Measurements from ENCODE around the gene SLC22A17.

DNA sequence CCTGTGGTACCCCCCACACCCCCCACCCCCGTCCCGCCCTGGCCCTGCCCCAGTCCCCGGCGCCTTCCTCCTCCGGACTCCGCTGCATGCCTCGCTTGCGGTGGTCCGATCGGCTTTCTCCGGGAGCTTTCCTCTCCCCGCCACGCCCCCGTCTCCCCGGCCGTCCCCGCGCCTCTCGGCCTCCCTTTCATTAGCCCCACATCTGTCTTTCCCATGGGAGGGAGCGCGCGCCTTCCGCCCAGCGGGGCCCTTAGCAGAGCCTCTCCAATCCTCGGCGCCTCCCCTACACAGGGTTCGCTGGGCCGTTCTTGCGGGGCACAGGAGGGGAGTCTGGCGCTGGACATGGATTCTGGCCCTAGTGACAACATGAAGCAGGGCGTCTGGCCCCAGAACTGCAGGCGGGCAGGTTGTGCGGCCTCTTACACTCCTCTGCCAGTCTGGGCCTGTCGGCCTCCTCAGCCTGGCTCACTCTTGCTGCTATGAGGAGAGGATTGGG is 13.8 kb upstream of the SLC22A17 start:
- TF ChIP-seq, protein P1, sequence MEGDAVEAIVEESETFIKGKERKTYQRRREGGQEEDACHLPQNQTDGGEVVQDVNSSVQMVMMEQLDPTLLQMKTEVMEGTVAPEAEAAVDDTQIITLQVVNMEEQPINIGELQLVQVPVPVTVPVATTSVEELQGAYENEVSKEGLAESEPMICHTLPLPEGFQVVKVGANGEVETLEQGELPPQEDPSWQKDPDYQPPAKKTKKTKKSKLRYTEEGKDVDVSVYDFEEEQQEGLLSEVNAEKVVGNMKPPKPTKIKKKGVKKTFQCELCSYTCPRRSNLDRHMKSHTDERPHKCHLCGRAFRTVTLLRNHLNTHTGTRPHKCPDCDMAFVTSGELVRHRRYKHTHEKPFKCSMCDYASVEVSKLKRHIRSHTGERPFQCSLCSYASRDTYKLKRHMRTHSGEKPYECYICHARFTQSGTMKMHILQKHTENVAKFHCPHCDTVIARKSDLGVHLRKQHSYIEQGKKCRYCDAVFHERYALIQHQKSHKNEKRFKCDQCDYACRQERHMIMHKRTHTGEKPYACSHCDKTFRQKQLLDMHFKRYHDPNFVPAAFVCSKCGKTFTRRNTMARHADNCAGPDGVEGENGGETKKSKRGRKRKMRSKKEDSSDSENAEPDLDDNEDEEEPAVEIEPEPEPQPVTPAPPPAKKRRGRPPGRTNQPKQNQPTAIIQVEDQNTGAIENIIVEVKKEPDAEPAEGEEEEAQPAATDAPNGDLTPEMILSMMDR (IDR thresholded peaks at IDR 0.05) = no peak
- peak in 1 of 4 donors; percentile 14 for TF ChIP-seq POLR2A (IDR thresholded peaks at IDR 0.05)
